HEK293T (cell line): Measurements from ENCODE around the gene LIPG.

Source experiments
- ARNT ChIP-seq: fragments of 450-650 bp; IDR thresholded peaks from 2 replicates; pipeline ENCODE4 v1.6.1; 2017; ENCODE audit warnings: mild to moderate bottlenecking
- ELF4 ChIP-seq: fragments of 450-650 bp; IDR thresholded peaks from 2 replicates; pipeline ENCODE4 v1.6.1; 2017; ENCODE audit warnings: antibody characterized with exemption
- FOXK2 ChIP-seq: fragments of 450-650 bp; IDR thresholded peaks from 2 replicates; pipeline ENCODE4 v1.6.1; 2016; ENCODE audit warnings: mild to moderate bottlenecking
- FOXM1 ChIP-seq: fragments of 450-650 bp; IDR thresholded peaks from 2 replicates; pipeline ENCODE4 v1.6.1; 2017; ENCODE audit warnings: mild to moderate bottlenecking, borderline replicate concordance
- NFRKB ChIP-seq: fragments of 450-650 bp; IDR thresholded peaks from 2 replicates; pipeline ENCODE4 v1.6.1; 2016; ENCODE audit warnings: mild to moderate bottlenecking, moderate library complexity
- SP1 ChIP-seq: fragments of 450-650 bp; IDR thresholded peaks from 2 replicates; pipeline ENCODE4 v1.6.1; 2017
- ZNF384 ChIP-seq: fragments of 450-650 bp; IDR thresholded peaks from 2 replicates; pipeline ENCODE4 v1.6.1; 2016

GRCh38 chr18:49625021-49625691 lies 63.3 kb downstream of the LIPG start:
- TF ChIP-seq FOXK2: no peak
- no peak for TF ChIP-seq SP1
- no peak for TF ChIP-seq FOXM1
- no peak for TF ChIP-seq ELF4
- no peak for TF ChIP-seq NFRKB
- TF ChIP-seq ZNF384: no peak
- TF ChIP-seq ARNT: no peak
